Karpas-422 (cell line): ENCODE results near the gene TMEM218. TPM values are rescaled to one million over a fixed set of nuclear protein-coding genes. Genes with fewer than 3 reads are reported as not detected.

ENCODE experiments used
- DNase-seq: peaks from one replicate; pipeline ENCODE4 v3.0.0-alpha.2; 2015
- H2AFZ ChIP-seq: fragments of 200-600 bp; sonication (generic); 2 replicates; pipeline ENCODE4 v1.6.1; 2014; ENCODE audit warnings: antibody characterized with exemption, low read length, mixed read lengths
- H3K27ac ChIP-seq: fragments of 200-600 bp; sonication (generic); 2 replicates; pipeline ENCODE4 v1.5.1; 2014; ENCODE audit warnings: mild to moderate bottlenecking, low read length, moderate library complexity
- H3K27me3 ChIP-seq: fragments of 200-600 bp; sonication (generic); 2 replicates; pipeline ENCODE4 v1.6.1; 2014; ENCODE audit warnings: low read length, mixed read lengths
- H3K36me3 ChIP-seq: fragments of 200-600 bp; sonication (generic); 2 replicates; pipeline ENCODE4 v1.6.1; 2014; ENCODE audit warnings: low read length, mixed read lengths; ENCODE audit not compliant: insufficient read depth
- H3K4me1 ChIP-seq: fragments of 200-600 bp; sonication (generic); 2 replicates; pipeline ENCODE4 v1.6.1; 2014; ENCODE audit warnings: mild to moderate bottlenecking, low read length, mixed read lengths
- H3K4me2 ChIP-seq: fragments of 200-600 bp; sonication (generic); 2 replicates; pipeline ENCODE4 v1.6.1; 2014; ENCODE audit warnings: low read length, low read depth, mild to moderate bottlenecking; ENCODE audit not compliant: poor library complexity, severe bottlenecking
- H3K4me3 ChIP-seq: fragments of 200-600 bp; sonication (generic); 2 replicates; pipeline ENCODE4 v1.5.1; 2014; ENCODE audit warnings: mild to moderate bottlenecking, antibody characterized with exemption, low read length, mixed read lengths
- H3K79me2 ChIP-seq: fragments of 200-600 bp; sonication (generic); 2 replicates; pipeline ENCODE4 v1.6.1; 2014; ENCODE audit warnings: mild to moderate bottlenecking, low read length, mixed read lengths
- H3K9ac ChIP-seq: fragments of 200-600 bp; sonication (generic); 2 replicates; pipeline ENCODE4 v1.6.0; 2014; ENCODE audit warnings: low read length
- H3K9me2 ChIP-seq: fragments of 200-600 bp; sonication (generic), shearing (Covaris generic); replicated peaks from 2 replicates; pipeline ENCODE4 v1.6.0; 2014; ENCODE audit warnings: mild to moderate bottlenecking, low read length, moderate library complexity; ENCODE audit not compliant: insufficient read depth
- H3K9me3 ChIP-seq: fragments of 300-700, 200-600 bp; sonication (generic); 2 replicates; pipeline ENCODE4 v1.6.1; 2014; ENCODE audit warnings: low read length, mixed read lengths
- H4K20me1 ChIP-seq: fragments of 200-600 bp; sonication (generic); 2 replicates; pipeline ENCODE4 v1.6.1; 2014; ENCODE audit warnings: mild to moderate bottlenecking, antibody characterized with exemption, low read length, low read depth; ENCODE audit not compliant: insufficient read depth
- total RNA-seq: library from RNA; depleted of rRNA; stranded (reverse); fragments of >200 nt; shearing (Covaris generic); gene quantifications from 2 replicates; pipeline ENCODE4 v1.2.3, GENCODE V29; 2014; ENCODE audit warnings: low replicate concordance

Gene TMEM218
- total RNA-seq, 1 experiment from 2014 or later, result 46.9 TPM

- no peak for DNase-seq
- no peaks in the 10 kb centered on the region for H3K36me3 ChIP-seq
- no peaks in the 10 kb centered on the region for H3K9me3 ChIP-seq
- H3K9ac ChIP-seq, result no peak overlapping the region
- no peaks in the 10 kb centered on the region for H3K79me2 ChIP-seq
- no peak overlapping the region for H3K4me3 ChIP-seq
- no peaks in the 10 kb centered on the region for H3K9me2 ChIP-seq
- H3K27ac ChIP-seq, result no peak overlapping the region
- no peak overlapping the region for H2AFZ ChIP-seq
- H3K4me2 ChIP-seq, result no peak overlapping the region
- H4K20me1 ChIP-seq, result no peaks in the 10 kb centered on the region
- no peaks in the 10 kb centered on the region for H3K27me3 ChIP-seq
- H3K4me1 ChIP-seq, result peaks cover 7% of the 10 kb centered on the region
Observed at GRCh38 chr11:125139778-125140177, 28.4 kb upstream of the TMEM218 start.

DNA sequence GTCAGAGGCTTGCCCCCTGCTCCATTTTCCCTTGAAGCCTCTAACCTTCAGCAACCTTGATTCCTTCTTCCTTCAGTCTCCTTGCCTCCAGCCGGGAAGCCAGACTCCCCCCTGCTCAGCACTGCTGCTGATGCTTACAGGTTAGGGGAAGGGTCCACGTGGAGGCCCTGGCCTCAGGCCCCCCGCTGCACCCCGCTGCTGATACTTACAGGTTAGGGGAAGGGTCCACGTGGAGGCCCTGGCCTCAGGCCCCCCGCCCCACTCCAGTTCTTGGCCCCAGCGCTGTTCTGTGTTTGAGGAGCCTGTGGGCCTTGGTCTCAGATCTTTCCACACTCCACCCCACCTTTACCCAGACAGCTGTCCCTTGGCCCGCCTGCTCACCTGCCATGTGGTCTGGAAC is 27.5 kb upstream of the TMEM218 start:
- Histone ChIP-seq H3K9ac (no peak overlapping the region), H3K4me3 (no peak overlapping the region), H3K36me3 (no peaks in the 10 kb centered on the region), H3K4me1 (peaks cover 7% of the 10 kb centered on the region), H3K9me3 (no peaks in the 10 kb centered on the region), H2AFZ (no peak overlapping the region), H3K79me2 (no peaks in the 10 kb centered on the region), H3K4me2 (no peak overlapping the region), H3K27ac (no peak overlapping the region), H3K27me3 (no peaks in the 10 kb centered on the region), H4K20me1 (no peaks in the 10 kb centered on the region), H3K9me2 (no peaks in the 10 kb centered on the region)
- no peak for DNase-seq

DNA sequence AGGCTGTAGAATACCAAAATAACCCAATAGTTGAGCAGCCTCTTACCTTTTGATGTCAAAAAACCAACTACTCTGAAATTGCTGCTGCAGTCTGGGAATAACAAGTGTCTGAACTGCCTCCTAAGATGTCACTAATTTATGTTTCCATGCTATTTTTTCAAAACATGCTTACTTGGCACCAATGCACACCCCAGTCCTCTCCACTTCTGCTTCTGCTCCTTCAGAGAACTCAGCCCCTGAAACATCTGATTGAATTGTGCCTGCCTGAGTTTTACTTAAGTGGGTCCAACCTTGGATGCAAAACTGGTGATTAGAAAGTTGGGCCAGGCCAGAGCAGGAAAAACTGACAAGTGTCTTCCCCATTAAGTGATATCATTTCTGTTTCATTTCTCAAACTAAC is 24.6 kb upstream of the TMEM218 start:
- Histone ChIP-seq H3K36me3 (no peaks in the 10 kb centered on the region), H4K20me1 (no peaks in the 10 kb centered on the region), H2AFZ (no peak overlapping the region), H3K9me2 (no peaks in the 10 kb centered on the region), H3K4me2 (no peak overlapping the region), H3K4me1 (no peaks in the 10 kb centered on the region; the same call in 1 of the 2 replicates), H3K9me3 (no peaks in the 10 kb centered on the region), H3K79me2 (no peaks in the 10 kb centered on the region), H3K27ac (no peak overlapping the region), H3K9ac (no peak overlapping the region), H3K4me3 (no peak overlapping the region), H3K27me3 (no peaks in the 10 kb centered on the region)
- DNase-seq, result no peak

DNA sequence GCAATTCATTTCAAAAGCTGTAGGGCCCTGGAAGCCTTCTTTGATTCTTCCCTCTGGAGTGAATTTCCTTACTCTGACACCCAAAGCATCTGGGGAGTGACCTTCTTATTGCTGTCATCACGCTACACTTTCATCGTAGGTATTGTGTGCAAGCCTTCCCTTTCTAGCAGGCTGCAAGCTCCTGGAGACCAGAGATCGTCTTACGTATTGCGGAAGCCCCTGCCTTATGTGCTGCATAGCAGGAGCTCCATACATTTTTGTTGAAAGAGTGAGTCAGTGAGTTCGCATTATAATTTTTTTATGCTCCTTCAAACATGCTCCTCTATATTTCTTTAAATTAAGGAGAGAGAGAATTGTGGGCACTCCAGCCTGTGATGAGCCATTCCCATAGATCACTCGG is 21.2 kb upstream of the TMEM218 start:
- Histone ChIP-seq H4K20me1 (no peaks in the 10 kb centered on the region), H3K9me2 (no peaks in the 10 kb centered on the region), H3K9ac (no peak overlapping the region), H3K27ac (no peak overlapping the region), H3K36me3 (no peaks in the 10 kb centered on the region), H3K4me2 (no peak overlapping the region), H3K79me2 (no peaks in the 10 kb centered on the region), H3K27me3 (no peaks in the 10 kb centered on the region), H3K4me1 (no peaks in the 10 kb centered on the region), H3K9me3 (no peaks in the 10 kb centered on the region), H2AFZ (no peak overlapping the region), H3K4me3 (no peak overlapping the region)
- no peak for DNase-seq

GRCh38 chr11:125132071-125132470 is 20.6 kb upstream of the TMEM218 start:
- no peak overlapping the region for H3K27ac ChIP-seq
- H3K4me3 ChIP-seq, result no peak overlapping the region
- H3K9me2 ChIP-seq, result no peaks in the 10 kb centered on the region
- no peak for DNase-seq
- H3K36me3 ChIP-seq, result no peaks in the 10 kb centered on the region
- no peaks in the 10 kb centered on the region for H3K9me3 ChIP-seq
- H3K4me1 ChIP-seq, result no peaks in the 10 kb centered on the region
- H2AFZ ChIP-seq, result no peak overlapping the region
- no peak overlapping the region for H3K4me2 ChIP-seq
- no peak overlapping the region for H3K9ac ChIP-seq
- H3K79me2 ChIP-seq, result no peaks in the 10 kb centered on the region
- H3K27me3 ChIP-seq, result no peaks in the 10 kb centered on the region
- H4K20me1 ChIP-seq, result no peaks in the 10 kb centered on the region

GRCh38 chr11:125129316-125129993 is 18.0 kb upstream of the TMEM218 start:
- no peak overlapping the region for H3K27ac ChIP-seq
- H2AFZ ChIP-seq, result no peak overlapping the region
- H3K79me2 ChIP-seq, result no peaks in the 10 kb centered on the region
- peaks cover 2% of the 10 kb centered on the region; the same call in 1 of the 2 replicates for H3K4me1 ChIP-seq
- H4K20me1 ChIP-seq, result no peaks in the 10 kb centered on the region
- no peaks in the 10 kb centered on the region for H3K9me3 ChIP-seq
- no peak overlapping the region for H3K9ac ChIP-seq
- H3K27me3 ChIP-seq, result no peaks in the 10 kb centered on the region
- DNase-seq, result no peak
- H3K36me3 ChIP-seq, result no peaks in the 10 kb centered on the region
- H3K9me2 ChIP-seq, result no peaks in the 10 kb centered on the region
- H3K4me3 ChIP-seq, result no peak overlapping the region
- no peak overlapping the region for H3K4me2 ChIP-seq

DNA sequence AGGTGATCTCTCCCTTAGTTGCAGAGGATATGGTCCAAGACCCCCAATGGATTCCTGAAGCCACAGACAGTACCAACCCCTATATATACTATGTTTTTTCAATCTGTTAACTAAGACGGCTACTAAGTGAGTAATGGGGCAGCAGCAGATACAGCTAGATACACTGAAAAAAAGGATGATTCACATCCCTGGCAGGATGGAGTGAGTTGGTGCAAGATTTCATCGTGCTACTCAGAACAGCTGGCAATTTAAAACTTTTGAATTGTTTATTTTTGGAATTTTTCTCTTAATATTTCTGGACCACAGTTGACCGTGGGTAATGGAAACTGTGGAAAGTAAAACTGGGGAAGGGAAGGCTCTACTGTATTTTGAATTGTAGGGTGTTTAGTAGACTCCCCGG is 17.0 kb upstream of the TMEM218 start:
- Histone ChIP-seq H3K27ac (no peak overlapping the region), H3K4me3 (no peak overlapping the region), H3K9me3 (no peaks in the 10 kb centered on the region), H2AFZ (no peak overlapping the region), H3K9me2 (no peaks in the 10 kb centered on the region), H4K20me1 (no peaks in the 10 kb centered on the region), H3K27me3 (no peaks in the 10 kb centered on the region), H3K4me1 (peaks cover 4% of the 10 kb centered on the region; the same call in 1 of the 2 replicates), H3K9ac (no peak overlapping the region), H3K4me2 (no peak overlapping the region), H3K36me3 (no peaks in the 10 kb centered on the region), H3K79me2 (no peaks in the 10 kb centered on the region)
- no peak for DNase-seq

DNA sequence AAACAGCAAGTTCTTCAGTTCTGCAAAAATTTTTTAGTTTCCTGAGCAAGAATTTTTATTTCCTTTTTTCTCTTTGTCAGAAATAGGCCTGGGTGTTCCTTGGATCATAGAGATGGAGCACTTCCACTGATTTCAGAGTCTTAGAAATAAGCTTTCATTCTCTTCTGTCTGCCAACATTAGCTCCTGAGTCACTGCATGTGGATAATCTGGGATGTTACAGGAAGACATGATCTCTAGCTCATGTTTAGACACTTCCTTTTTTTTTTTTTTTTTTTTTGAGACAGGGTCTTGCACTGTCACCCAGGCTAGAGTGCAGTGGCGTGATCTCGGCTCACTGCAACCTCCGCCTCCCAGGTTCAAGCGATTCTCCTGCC is 13.2 kb upstream of the TMEM218 start:
- Histone ChIP-seq H3K9ac (0 out of 2 replicates have a peak overlapping the region, but pooled peaks have one; percentile 17), H3K27me3 (no peaks in the 10 kb centered on the region), H3K4me3 (no peak overlapping the region), H3K4me2 (peak overlapping the region; percentile 49), H3K36me3 (no peaks in the 10 kb centered on the region), H3K79me2 (no peaks in the 10 kb centered on the region), H3K4me1 (peaks cover 4% of the 10 kb centered on the region; the same call in 1 of the 2 replicates), H4K20me1 (no peaks in the 10 kb centered on the region), H3K9me3 (no peaks in the 10 kb centered on the region), H3K9me2 (no peaks in the 10 kb centered on the region), H3K27ac (no peak overlapping the region), H2AFZ (peak overlapping the region; percentile 22; the same call in 1 of the 2 replicates)
- no peak for DNase-seq
